Central memory CD8-positive, alpha-beta T cell (primary cell): Measurements from ENCODE around the gene SEMA4D.

Source experiments
- ATAC-seq: fragments of 150-1000 bp; cut with Tn5 transposase; replicated peaks from 2 replicates; pipeline ENCODE4 v1.10.0; 2022; ENCODE audit warnings: mild to moderate bottlenecking, moderate FRiP score, moderate number of reproducible peaks; ENCODE audit not compliant: poor library complexity, severe bottlenecking; ENCODE audit errors: extremely low read depth
- DNase-seq, 2 donors: peaks; one replicate each; pipeline ENCODE4 v3.0.0; 2021; ENCODE audit warnings: low spot score in 2 of 2
- H3K27ac Mint-ChIP-seq: one replicate; pipeline ENCODE4 v1.8.0; 2022; ENCODE audit warnings: low read depth, mild to moderate bottlenecking, moderate library complexity, mixed read lengths
- H3K27me3 Mint-ChIP-seq: one replicate; pipeline ENCODE4 v1.8.0; 2022; ENCODE audit warnings: mixed read lengths
- H3K36me3 Mint-ChIP-seq: one replicate; pipeline ENCODE4 v1.8.0; 2022; ENCODE audit warnings: mild to moderate bottlenecking, moderate library complexity, mixed read lengths; ENCODE audit not compliant: insufficient read depth
- H3K4me1 Mint-ChIP-seq: one replicate; pipeline ENCODE4 v1.8.0; 2022; ENCODE audit warnings: mixed read lengths
- H3K4me3 Mint-ChIP-seq: one replicate; pipeline ENCODE4 v1.8.0; 2022; ENCODE audit warnings: mild to moderate bottlenecking, moderate library complexity, mixed read lengths
- H3K9me3 Mint-ChIP-seq: one replicate; pipeline ENCODE4 v1.8.0; 2022; ENCODE audit warnings: mixed read lengths

Gene SEMA4D

DNA sequence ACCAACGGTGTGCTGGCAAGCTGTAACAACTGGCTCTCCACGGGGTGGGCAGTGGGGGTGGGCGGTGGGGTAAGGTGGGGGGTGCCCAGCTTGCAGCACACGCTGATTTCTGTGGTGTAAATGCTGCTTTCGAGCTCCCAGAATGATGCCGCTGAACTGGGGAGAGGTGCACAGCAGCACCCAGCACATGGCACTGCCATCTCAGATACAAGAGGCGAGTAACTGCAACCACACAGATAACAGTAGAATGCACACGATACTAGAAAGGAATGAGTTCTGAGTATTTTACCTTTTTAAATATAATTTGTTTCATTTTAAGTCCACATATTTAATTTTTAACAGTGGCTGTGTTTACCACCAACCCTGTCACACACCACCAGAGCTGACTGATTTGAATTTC, 87.9 kb downstream of the SEMA4D start:
- Mint-ChIP-seq H3K27ac (peak overlapping the region; percentile 90), H3K4me3 (peak overlapping the region; percentile 65), H3K9me3 (peaks cover 5% of the 10 kb centered on the region), H3K36me3 (peaks cover 41% of the 10 kb centered on the region), H3K27me3 (no peaks in the 10 kb centered on the region), H3K4me1 (peaks cover 72% of the 10 kb centered on the region)
- no peak for DNase-seq
- ATAC-seq: no peak

DNA sequence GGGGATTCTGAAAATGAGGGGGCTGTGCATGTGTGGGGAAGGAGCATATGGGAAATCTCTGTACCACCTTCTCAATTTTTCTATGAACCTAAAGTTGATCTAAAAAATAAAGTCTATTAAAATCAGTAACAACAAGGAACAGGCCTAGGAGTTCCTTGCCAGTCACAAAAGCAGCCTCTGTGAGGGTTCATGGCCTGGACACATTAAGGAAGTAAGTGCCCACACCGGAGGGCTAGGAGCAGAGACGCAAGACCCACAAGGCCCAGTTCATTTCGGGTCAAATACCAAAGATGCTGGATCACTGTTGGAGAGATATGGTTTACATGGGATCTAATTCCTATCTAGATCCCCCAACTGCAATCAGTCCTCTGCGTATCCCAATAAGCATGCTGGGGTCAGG, 88.4 kb downstream of the SEMA4D start:
- DNase-seq (no peak), ATAC-seq (no peak)
- Mint-ChIP-seq H3K27me3 (no peaks in the 10 kb centered on the region), H3K9me3 (peaks cover 5% of the 10 kb centered on the region), H3K4me3 (peak overlapping the region; percentile 65), H3K27ac (peak overlapping the region; percentile 90), H3K36me3 (peaks cover 42% of the 10 kb centered on the region), H3K4me1 (peaks cover 73% of the 10 kb centered on the region)

DNA sequence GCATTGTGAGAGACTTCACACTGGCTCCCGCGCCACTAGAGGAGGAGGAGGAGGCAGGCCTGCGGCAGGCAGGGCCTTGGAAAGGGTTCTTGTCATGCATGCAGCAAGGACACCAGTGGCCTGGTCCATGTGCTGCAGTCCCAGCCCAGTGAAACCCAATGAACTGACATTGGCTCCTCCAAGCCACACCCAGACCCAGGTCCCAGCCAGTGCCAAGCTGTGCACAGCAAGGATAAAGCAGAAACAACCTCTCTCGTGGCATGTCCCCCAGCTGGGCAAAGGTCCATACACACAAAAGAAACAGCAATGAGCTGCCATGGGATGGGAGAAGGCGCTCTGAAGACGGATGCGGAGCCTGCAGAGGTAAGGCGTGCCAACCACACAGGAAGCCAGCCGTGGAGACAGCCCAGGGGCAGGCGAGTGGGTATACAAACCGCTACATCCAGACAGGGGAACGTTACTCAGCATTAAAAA, 89.2 kb downstream of the SEMA4D start:
- Mint-ChIP-seq H3K27ac (peak overlapping the region; percentile 90), H3K9me3 (peaks cover 5% of the 10 kb centered on the region), H3K36me3 (peaks cover 46% of the 10 kb centered on the region), H3K4me3 (peak overlapping the region; percentile 65), H3K4me1 (peaks cover 80% of the 10 kb centered on the region), H3K27me3 (no peaks in the 10 kb centered on the region)
- DNase-seq: peak; percentile 58 to 69
- peak; percentile 95 for ATAC-seq

DNA sequence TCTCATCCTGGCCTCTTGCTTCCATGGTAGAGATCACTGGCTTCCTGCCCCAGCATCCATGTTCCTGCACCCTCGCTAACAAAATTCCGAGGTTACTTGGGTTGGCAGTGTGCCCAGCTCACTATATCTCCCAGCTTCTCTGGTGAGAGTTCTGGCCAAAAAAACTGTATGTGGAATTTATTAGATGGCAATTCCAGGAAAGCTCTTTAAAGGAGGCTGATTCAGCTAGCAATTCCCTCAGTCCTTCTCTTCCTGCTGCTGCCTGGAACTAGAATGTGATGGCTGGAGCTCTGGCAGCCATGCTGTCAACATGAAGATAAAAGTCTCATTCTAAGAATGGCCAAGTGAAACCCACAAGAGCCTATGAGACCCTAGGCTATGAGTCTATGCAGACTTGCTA, 90.8 kb downstream of the SEMA4D start:
- no peak for ATAC-seq
- Mint-ChIP-seq H3K27ac (peak overlapping the region; percentile 90), H3K4me1 (peaks cover 79% of the 10 kb centered on the region), H3K4me3 (peak overlapping the region; percentile 19), H3K27me3 (no peaks in the 10 kb centered on the region), H3K9me3 (peaks cover 5% of the 10 kb centered on the region), H3K36me3 (peaks cover 52% of the 10 kb centered on the region)
- DNase-seq: no peak

DNA sequence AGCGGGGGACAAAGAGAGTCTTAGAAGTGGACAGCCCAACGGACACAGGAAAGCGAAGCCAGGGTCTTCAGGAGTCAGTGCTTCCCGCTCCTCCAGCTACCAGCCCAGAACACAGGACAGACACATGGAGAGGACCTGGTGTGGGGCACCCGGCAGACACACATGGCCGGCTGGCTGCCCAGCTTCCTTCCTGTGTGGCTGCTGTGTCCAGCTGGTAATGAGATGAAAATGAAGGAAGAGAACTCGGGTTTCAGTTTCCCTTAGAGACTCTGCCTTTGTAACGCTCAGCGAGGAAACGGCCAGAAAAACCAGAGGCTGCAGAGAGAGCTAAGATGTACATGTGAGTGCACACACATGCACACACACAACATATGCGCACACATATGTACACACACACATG, 92.1 kb downstream of the SEMA4D start:
- H3K36me3 Mint-ChIP-seq: peaks cover 57% of the 10 kb centered on the region
- H3K9me3 Mint-ChIP-seq: peaks cover 5% of the 10 kb centered on the region
- H3K27me3 Mint-ChIP-seq: no peaks in the 10 kb centered on the region
- ATAC-seq: no peak
- no peak for DNase-seq
- peak overlapping the region; percentile 90 for H3K27ac Mint-ChIP-seq
- peaks cover 72% of the 10 kb centered on the region for H3K4me1 Mint-ChIP-seq
- peak overlapping the region; percentile 19 for H3K4me3 Mint-ChIP-seq

DNA sequence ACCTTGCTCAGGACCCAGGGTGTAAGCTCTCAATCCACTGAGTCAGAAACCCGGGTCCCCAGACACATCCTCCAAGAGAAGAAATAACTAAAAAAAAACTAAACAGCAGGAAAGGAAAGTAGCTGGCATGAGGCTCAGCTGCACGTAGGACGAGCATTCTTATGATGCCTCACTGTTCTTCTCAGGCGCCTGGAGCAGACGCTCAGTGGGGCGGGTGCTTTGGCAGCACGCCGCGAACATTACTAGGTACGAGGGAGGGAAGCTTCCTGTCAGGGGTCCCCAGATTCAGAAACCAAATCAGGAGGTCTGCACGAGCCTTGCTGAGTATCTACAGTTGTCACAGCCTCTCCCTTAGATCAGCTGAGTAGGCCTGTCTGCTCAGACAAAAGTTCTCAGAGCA, 93.8 kb downstream of the SEMA4D start:
- Mint-ChIP-seq H3K9me3 (peaks cover 5% of the 10 kb centered on the region), H3K4me1 (peaks cover 69% of the 10 kb centered on the region), H3K27me3 (no peaks in the 10 kb centered on the region), H3K36me3 (peaks cover 68% of the 10 kb centered on the region), H3K4me3 (peak overlapping the region; percentile 29), H3K27ac (peak overlapping the region; percentile 78)
- DNase-seq: no peak
- no peak for ATAC-seq

DNA sequence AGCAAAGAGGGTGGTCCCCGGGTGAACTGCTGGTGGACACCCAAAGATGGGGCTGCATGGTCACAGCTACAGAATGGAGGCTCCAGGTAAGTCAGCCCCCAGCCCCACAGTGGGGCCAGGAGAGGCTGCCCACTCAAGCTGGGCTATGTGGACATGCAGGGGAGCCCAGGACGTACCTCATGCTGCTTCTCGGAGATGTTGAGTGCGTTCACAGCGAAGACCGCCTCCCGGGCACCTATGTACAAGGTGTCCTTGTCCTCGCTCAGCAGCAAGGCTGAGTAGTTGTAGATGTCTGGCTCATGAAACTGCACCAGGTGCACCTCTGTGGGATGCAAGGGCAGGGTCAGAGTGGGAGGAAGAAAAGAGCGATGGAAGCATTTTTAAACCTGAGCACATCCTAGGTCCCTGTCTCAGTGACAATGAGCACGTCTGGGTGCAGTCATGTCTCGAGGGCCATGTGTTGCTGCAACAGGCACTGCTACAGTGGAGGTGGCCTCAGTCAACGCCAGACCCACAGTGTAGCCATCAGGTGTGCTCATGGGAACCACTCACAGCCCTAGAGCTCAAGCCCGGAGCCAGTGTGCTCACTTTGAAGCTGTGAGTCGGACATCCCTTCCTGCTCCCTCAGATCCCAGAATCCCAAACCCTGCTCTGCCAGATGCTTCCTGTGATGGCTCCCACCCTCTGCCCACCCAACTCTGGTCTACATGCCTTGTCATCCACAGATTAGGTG, 95.1 kb downstream of the SEMA4D start:
- ATAC-seq (no peak), DNase-seq (no peak)
- peaks cover 5% of the 10 kb centered on the region for H3K9me3 Mint-ChIP-seq
- H3K27ac Mint-ChIP-seq: peak overlapping the region; percentile 25
- no peak overlapping the region for H3K4me3 Mint-ChIP-seq
- H3K4me1 Mint-ChIP-seq: peaks cover 57% of the 10 kb centered on the region
- no peaks in the 10 kb centered on the region for H3K27me3 Mint-ChIP-seq
- H3K36me3 Mint-ChIP-seq: peaks cover 66% of the 10 kb centered on the region

DNA sequence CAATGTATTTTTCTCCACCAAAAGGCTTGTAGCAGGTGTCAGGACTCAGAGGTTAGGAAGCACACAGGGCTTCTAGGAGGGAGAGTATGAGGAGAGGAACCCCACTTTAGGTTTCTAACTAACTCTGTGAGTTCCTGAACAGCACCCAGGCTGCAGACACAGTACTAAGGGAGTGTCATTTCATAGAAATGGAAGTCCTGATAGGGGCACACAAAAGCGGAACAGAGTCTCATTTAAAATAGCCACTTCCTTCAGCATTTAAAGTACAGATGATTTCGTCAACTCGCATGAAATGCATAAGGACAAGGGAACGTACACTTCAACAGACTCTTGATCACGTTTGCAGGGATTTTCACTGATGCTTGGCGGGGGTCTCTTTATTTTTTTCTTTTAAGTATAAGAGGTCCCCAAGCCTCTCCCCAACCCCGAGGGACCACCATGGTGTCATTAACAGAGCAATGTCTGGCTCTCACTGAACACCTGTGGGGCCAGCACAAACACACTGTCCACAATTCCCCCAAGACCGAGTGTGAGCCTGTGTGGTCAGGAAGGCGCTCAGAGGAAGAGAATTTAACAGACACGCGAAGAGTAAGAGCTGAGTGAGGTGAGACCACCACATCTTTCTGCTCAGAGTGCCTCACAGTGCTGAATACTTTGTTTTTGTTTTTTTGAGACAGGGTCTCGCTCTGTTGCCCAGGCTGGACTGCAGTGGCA, 97.4 kb downstream of the SEMA4D start:
- Mint-ChIP-seq H3K4me3 (no peak overlapping the region), H3K4me1 (peaks cover 34% of the 10 kb centered on the region), H3K27ac (peak overlapping the region; percentile 71), H3K27me3 (no peaks in the 10 kb centered on the region), H3K9me3 (no peaks in the 10 kb centered on the region), H3K36me3 (peaks cover 80% of the 10 kb centered on the region)
- ATAC-seq (peak; percentile 43), DNase-seq (no peak)

DNA sequence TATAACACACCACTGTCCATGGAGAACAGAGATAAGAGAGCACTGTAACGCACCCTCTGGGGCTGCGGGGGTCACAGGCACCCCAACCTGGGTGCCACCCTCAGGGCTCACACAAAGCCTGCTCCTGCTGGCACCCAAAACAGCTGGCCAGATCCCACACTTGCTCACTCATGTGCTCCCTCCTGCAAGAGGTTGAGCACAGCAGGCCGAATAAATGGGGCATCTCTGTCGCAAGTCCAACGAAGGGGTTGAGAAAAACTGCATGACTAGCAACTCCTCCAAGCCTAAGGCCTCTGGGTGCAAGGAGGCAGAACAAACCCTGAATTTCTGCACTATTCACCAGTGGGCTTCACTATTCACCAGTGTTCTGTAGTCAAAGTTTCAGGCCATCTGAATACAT, 99.3 kb downstream of the SEMA4D start:
- ATAC-seq: no peak
- no peak overlapping the region for H3K27ac Mint-ChIP-seq
- H3K9me3 Mint-ChIP-seq: no peaks in the 10 kb centered on the region
- no peak overlapping the region for H3K4me3 Mint-ChIP-seq
- no peak for DNase-seq
- peaks cover 34% of the 10 kb centered on the region for H3K4me1 Mint-ChIP-seq
- H3K36me3 Mint-ChIP-seq: peaks cover 86% of the 10 kb centered on the region
- no peaks in the 10 kb centered on the region for H3K27me3 Mint-ChIP-seq

DNA sequence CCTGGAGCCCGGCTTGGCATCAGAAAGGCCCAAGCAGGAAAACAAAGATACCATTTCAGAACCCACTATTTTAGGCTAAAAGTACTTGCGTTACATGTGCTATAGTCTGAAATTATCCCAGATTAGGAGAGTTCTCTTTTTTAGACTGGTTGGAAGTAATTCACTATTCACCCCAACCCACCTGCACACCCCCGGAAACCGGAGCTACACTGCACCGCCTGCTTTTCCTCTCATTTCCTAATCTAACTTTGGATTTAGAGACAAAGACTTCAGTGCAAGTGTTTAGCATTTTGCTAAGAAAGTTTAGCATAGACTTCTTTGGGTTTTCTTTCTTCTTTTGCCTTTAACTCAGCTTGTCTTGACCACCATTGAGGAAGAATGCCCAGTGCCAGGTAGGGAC, 100.4 kb downstream of the SEMA4D start:
- Mint-ChIP-seq H3K36me3 (peaks cover 89% of the 10 kb centered on the region), H3K27me3 (no peaks in the 10 kb centered on the region), H3K4me1 (peaks cover 30% of the 10 kb centered on the region), H3K27ac (no peak overlapping the region), H3K4me3 (no peak overlapping the region), H3K9me3 (no peaks in the 10 kb centered on the region)
- no peak for ATAC-seq
- DNase-seq: no peak

DNA sequence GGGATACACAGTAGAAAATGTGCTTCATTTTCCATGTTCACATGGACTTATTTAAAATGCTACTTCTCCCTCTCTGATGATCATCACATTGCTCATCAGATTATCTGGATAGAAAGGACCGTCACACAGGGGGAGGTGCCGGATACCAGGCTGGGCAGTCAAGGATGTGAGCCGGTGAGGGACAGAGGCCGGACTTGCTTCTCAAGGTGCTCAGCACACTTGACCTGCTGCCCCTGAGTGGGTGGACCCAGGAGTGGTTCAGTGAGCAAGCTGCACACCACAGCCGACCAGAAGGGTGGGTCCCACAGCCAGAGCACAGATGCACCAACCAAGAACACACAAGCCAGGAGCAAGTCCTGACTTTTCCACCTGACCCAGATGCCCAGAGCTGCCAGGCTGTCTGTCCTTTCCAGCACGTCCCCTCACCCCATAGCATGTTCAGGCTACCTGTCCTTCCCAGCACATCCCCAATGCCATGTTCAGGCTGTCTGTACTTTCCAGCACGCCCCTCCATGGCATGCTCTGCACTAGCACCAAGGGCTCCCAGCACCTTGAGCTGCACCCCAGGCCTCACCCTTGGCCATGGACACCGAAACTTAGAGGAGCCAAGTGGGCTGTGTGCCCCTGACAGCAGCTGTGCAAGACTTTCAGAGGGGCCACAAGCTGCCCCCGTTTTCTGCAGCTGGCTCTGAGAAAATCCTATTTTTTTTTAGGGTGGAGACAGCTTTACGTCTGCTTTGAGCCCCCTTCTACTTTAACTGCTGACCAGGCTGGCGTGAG, 101.8 kb downstream of the SEMA4D start:
- Mint-ChIP-seq H3K27ac (no peak overlapping the region), H3K27me3 (no peaks in the 10 kb centered on the region), H3K4me3 (no peak overlapping the region), H3K4me1 (peaks cover 27% of the 10 kb centered on the region), H3K9me3 (no peaks in the 10 kb centered on the region), H3K36me3 (peaks cover 90% of the 10 kb centered on the region)
- ATAC-seq: no peak
- no peak for DNase-seq

DNA sequence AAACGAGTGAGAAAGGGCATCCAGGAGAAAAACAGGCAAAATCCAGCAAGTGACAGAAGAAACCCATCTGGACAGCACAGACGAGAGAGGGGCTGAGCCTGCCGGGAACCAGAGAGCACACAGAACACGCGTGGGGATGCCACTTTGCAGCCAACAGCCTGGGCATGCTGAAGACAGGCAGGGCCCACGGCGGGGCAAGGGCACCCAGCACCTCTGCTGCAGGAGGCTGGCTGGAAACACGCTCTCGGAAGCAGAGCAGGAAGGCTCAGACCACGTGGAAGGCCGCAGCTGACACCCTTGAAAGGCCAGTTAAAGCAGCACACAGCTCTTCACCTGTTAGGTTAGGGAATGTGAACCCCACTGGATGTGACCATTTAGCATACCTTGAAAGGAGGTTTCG, 103.5 kb downstream of the SEMA4D start:
- Mint-ChIP-seq H3K4me3 (no peak overlapping the region), H3K27ac (peak overlapping the region; percentile 78), H3K4me1 (peaks cover 13% of the 10 kb centered on the region), H3K9me3 (no peaks in the 10 kb centered on the region), H3K27me3 (no peaks in the 10 kb centered on the region), H3K36me3 (peaks cover 90% of the 10 kb centered on the region)
- ATAC-seq (no peak), DNase-seq (no peak)
